MM.1S (cell line): ENCODE results near the gene ANKH.

Experiments used
- DNase-seq: peaks from one replicate; pipeline ENCODE4 v3.0.0-alpha.2; 2015
- H2AFZ ChIP-seq: fragments of 300-600 bp; sonication (generic); 2 replicates; pipeline ENCODE4 v1.6.0; 2016; ENCODE audit warnings: antibody characterized with exemption, low read length
- H3F3A ChIP-seq: fragments of 300-600 bp; sonication (generic); 2 replicates; pipeline ENCODE4 v1.6.1; 2016; ENCODE audit warnings: mild to moderate bottlenecking, antibody characterized with exemption, low read length, moderate library complexity, mixed read lengths; ENCODE audit not compliant: insufficient read depth
- H3K27ac ChIP-seq: fragments of 300-600 bp; sonication (generic); 2 replicates; pipeline ENCODE4 v1.5.1; 2016; ENCODE audit warnings: mild to moderate bottlenecking, low read length
- H3K27me3 ChIP-seq: fragments of 300-600 bp; sonication (generic); replicated peaks from 2 replicates; pipeline ENCODE4 v1.6.0; 2016; ENCODE audit warnings: low read length; ENCODE audit not compliant: insufficient read depth
- H3K36me3 ChIP-seq: fragments of 300-600 bp; sonication (generic); replicated peaks from 2 replicates; pipeline ENCODE4 v1.6.1; 2016; ENCODE audit warnings: mild to moderate bottlenecking, low read length, mixed read lengths; ENCODE audit not compliant: insufficient read depth
- H3K4me1 ChIP-seq: fragments of 300-600 bp; sonication (generic); 2 replicates; pipeline ENCODE4 v1.6.1; 2016; ENCODE audit warnings: low read length, mixed read lengths
- H3K4me2 ChIP-seq: fragments of 300-600 bp; sonication (generic); 2 replicates; pipeline ENCODE4 v1.6.0; 2016; ENCODE audit warnings: low read depth, low read length
- H3K4me3 ChIP-seq: fragments of 300-600 bp; sonication (generic); 2 replicates; pipeline ENCODE4 v1.5.1; 2016; ENCODE audit warnings: low read length, mixed read lengths
- H3K79me2 ChIP-seq: fragments of 300-600 bp; sonication (generic); 2 replicates; pipeline ENCODE4 v1.6.1; 2016; ENCODE audit warnings: mixed run types, low read length, mixed read lengths
- H3K9ac ChIP-seq: fragments of 300-600 bp; sonication (generic); 2 replicates; pipeline ENCODE4 v1.6.1; 2016; ENCODE audit warnings: low read length, mixed read lengths
- H3K9me2 ChIP-seq: fragments of 300-600 bp; sonication (generic); replicated peaks from 2 replicates; pipeline ENCODE4 v1.6.1; 2016; ENCODE audit warnings: mild to moderate bottlenecking, low read length, mixed read lengths; ENCODE audit not compliant: insufficient read depth
- H3K9me3 ChIP-seq: fragments of 300-600 bp; sonication (generic); replicated peaks from 2 replicates; pipeline ENCODE4 v1.6.1; 2016; ENCODE audit warnings: mild to moderate bottlenecking, low read length, mixed read lengths; ENCODE audit not compliant: insufficient read depth
- H4K20me1 ChIP-seq: fragments of 300-600 bp; sonication (generic); 2 replicates; pipeline ENCODE4 v1.6.1; 2016; ENCODE audit warnings: mild to moderate bottlenecking, low read length, moderate library complexity, mixed read lengths; ENCODE audit not compliant: insufficient read depth
- CTCF ChIP-seq: fragments of 300-600 bp; sonication (generic); IDR thresholded peaks from 2 replicates; pipeline ENCODE4 v1.5.1; 2016; ENCODE audit warnings: antibody characterized with exemption, low read length, mixed read lengths
- EZH2 ChIP-seq: fragments of 300-600 bp; sonication (generic); optimal IDR thresholded peaks from 2 replicates; pipeline ENCODE3; 2017; ENCODE audit warnings: low read depth, mild to moderate bottlenecking, antibody characterized with exemption, low read length, mixed read lengths
- EZH2phosphoT487 ChIP-seq: fragments of 300-600 bp; sonication (generic); IDR thresholded peaks from 2 replicates; pipeline ENCODE4 v1.6.1; 2018; ENCODE audit warnings: antibody characterized with exemption, low read length

Gene ANKH

GRCh38 chr5:14913096-14913495 is 41.5 kb upstream of the ANKH start:
- Histone ChIP-seq H3K4me2 (no peak overlapping the region), H3K36me3 (no peaks in the 10 kb centered on the region), H2AFZ (no peak overlapping the region), H3K27me3 (no peaks in the 10 kb centered on the region), H3K9me3 (no peaks in the 10 kb centered on the region), H4K20me1 (no peaks in the 10 kb centered on the region), H3K4me1 (no peaks in the 10 kb centered on the region), H3K9ac (no peak overlapping the region), H3F3A (no peaks in the 10 kb centered on the region), H3K4me3 (no peak overlapping the region), H3K79me2 (no peaks in the 10 kb centered on the region), H3K9me2 (no peaks in the 10 kb centered on the region), H3K27ac (no peak overlapping the region)
- DNase-seq: no peak
- no peak for TF ChIP-seq EZH2
- no peak for TF ChIP-seq EZH2phosphoT487
- TF ChIP-seq CTCF: no peak

GRCh38 chr5:14912206-14912605 is 40.6 kb upstream of the ANKH start:
- H2AFZ ChIP-seq: no peak overlapping the region

GRCh38 chr5:14909369-14909768 is 37.8 kb upstream of the ANKH start:
- H2AFZ ChIP-seq: no peak overlapping the region
- no peak for DNase-seq
- H3K9ac ChIP-seq: no peak overlapping the region
- no peak overlapping the region for H3K4me2 ChIP-seq
- no peaks in the 10 kb centered on the region for H3K9me2 ChIP-seq
- H3K4me3 ChIP-seq: no peak overlapping the region
- H3K79me2 ChIP-seq: no peaks in the 10 kb centered on the region
- no peak overlapping the region for H3K27ac ChIP-seq
- no peaks in the 10 kb centered on the region for H4K20me1 ChIP-seq
- no peaks in the 10 kb centered on the region for H3K4me1 ChIP-seq
- H3F3A ChIP-seq: no peaks in the 10 kb centered on the region
- H3K27me3 ChIP-seq: no peaks in the 10 kb centered on the region
- H3K36me3 ChIP-seq: no peaks in the 10 kb centered on the region
- H3K9me3 ChIP-seq: no peaks in the 10 kb centered on the region
- TF ChIP-seq EZH2 (no peak), EZH2phosphoT487 (no peak), CTCF (no peak)

More at GRCh38 chr5:14912206-14912605, 40.6 kb upstream of the ANKH start:
- no peak for TF ChIP-seq EZH2phosphoT487
- TF ChIP-seq CTCF: no peak
- no peak for TF ChIP-seq EZH2
- Histone ChIP-seq H3K27me3 (no peaks in the 10 kb centered on the region), H4K20me1 (no peaks in the 10 kb centered on the region), H3K36me3 (no peaks in the 10 kb centered on the region), H3F3A (no peaks in the 10 kb centered on the region), H3K27ac (no peak overlapping the region), H3K9me3 (no peaks in the 10 kb centered on the region), H3K9me2 (no peaks in the 10 kb centered on the region), H3K4me1 (no peaks in the 10 kb centered on the region), H3K9ac (no peak overlapping the region), H3K79me2 (no peaks in the 10 kb centered on the region), H3K4me3 (no peak overlapping the region), H3K4me2 (no peak overlapping the region)
- DNase-seq: no peak
